GM10266 (cell line): ENCODE measurements around the gene GRIA1.

Experiments
- DNase-seq: peaks from one replicate; pipeline ENCODE4 v3.0.0; 2012; ENCODE audit errors: extremely low spot score
- TF ChIP-seq, protein P1 (sequence below): IDR thresholded peaks from 2 replicates; pipeline ENCODE4 v1.5.1; 2012; ENCODE audit warnings: mild to moderate bottlenecking, low read depth; ENCODE audit not compliant: control insufficient read depth, insufficient read depth; ENCODE audit errors: missing control alignments

GRIA1 gene

GRCh38 chr5:153659039-153659736 lies 168.7 kb downstream of the GRIA1 start:
- DNase-seq = no peak
- TF ChIP-seq, protein P1, sequence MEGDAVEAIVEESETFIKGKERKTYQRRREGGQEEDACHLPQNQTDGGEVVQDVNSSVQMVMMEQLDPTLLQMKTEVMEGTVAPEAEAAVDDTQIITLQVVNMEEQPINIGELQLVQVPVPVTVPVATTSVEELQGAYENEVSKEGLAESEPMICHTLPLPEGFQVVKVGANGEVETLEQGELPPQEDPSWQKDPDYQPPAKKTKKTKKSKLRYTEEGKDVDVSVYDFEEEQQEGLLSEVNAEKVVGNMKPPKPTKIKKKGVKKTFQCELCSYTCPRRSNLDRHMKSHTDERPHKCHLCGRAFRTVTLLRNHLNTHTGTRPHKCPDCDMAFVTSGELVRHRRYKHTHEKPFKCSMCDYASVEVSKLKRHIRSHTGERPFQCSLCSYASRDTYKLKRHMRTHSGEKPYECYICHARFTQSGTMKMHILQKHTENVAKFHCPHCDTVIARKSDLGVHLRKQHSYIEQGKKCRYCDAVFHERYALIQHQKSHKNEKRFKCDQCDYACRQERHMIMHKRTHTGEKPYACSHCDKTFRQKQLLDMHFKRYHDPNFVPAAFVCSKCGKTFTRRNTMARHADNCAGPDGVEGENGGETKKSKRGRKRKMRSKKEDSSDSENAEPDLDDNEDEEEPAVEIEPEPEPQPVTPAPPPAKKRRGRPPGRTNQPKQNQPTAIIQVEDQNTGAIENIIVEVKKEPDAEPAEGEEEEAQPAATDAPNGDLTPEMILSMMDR = no peak

DNA sequence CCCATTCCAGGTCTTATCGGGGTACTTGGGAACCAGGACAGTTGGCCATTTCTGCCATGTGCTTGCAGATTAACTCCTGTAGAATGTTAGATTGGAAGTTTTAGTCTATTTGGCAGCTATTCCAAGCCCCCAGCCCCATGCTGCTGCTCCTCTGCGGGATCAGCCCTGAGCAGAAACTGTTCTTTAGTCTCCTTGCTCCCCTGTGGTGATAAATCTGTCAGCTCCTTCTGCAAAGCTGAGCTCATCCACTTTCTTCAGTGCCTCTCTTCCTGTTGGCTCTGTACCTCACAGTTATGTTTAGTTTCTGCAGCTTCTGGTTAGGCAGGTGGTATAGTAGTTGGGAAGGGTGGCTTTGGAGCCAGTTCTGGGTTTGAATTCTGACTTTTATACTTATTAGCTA lies 170.4 kb downstream of the GRIA1 start:
- no peak for DNase-seq
- TF ChIP-seq, protein P1 = no peak

DNA sequence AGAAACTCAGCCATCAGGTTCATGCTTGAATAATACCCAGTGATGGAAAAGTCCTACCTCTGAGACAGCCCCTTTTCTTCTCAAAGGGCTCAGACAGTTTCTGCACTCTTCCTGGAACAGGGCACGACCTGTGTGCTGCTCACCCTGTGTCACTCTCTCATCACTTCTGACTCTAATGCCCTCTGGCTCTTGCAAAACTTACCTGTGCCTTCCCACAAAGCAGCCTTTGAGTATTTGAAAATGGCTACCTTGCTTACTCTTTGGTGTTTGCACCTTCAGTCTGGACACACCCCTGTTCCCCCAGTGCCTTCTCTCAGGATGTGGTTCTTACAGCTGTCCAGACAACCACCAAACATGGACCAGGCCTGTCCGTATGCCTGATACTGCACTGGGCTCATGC lies 171.4 kb downstream of the GRIA1 start:
- no peak for DNase-seq
- TF ChIP-seq, protein P1 = no peak

DNA sequence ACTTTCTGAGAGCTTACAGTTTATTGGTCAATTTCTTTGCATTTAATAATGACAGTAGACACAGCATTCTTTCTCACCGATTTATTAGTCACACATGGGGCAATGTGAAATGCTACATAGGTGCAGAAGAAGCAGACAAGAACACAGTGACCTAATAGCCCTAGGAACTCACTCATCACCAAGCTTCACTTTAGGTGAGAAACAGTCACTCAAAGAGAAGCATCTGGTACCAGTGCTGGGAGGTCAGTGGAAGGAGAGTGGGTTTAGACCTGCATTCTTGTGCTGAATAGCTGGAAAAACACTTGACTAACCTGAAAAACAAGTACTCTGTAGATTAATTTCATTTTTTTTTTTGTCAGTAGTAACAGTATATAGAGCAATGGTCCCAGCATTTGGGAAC lies 179.6 kb downstream of the GRIA1 start:
- TF ChIP-seq, protein P1 = no peak
- DNase-seq = no peak

- TF ChIP-seq, protein P1 = no peak
- DNase-seq = no peak
These were observed 181.3 kb downstream of the GRIA1 start for GRCh38 chr5:153671653-153672346.

- TF ChIP-seq, protein P1 = no peak
These were observed 182.0 kb downstream of the GRIA1 start for GRCh38 chr5:153672347-153673090.

More at GRCh38 chr5:153672347-153673090, 182.0 kb downstream of the GRIA1 start:
- DNase-seq = no peak
